ENCODE measurements around the gene CXCR6.

- TF ChIP-seq CTCF (IDR thresholded peaks at IDR 0.05) = no peak
- TF ChIP-seq MXI1 (IDR thresholded peaks at IDR 0.05; ENCODE audit: low read depth, low read length) = no peak
- TF ChIP-seq REST (IDR thresholded peaks at IDR 0.05; ENCODE audit: low read depth, low read length) = no peak
- no peak for TF ChIP-seq TAF1 (IDR thresholded peaks at IDR 0.05; ENCODE audit: borderline replicate concordance, low read depth, low read length)
- no peak for TF ChIP-seq NFIC (IDR thresholded peaks at IDR 0.05; ENCODE audit: borderline replicate concordance)
- TF ChIP-seq FOXM1 (IDR thresholded peaks at IDR 0.05; ENCODE audit: low read depth) = no peak
- TF ChIP-seq GABPA (IDR thresholded peaks at IDR 0.05; ENCODE audit: low read depth) = no peak
- TF ChIP-seq TCF12 (IDR thresholded peaks at IDR 0.05) = no peak
These were observed 11.8 kb upstream of the CXCR6 start for GRCh38 chr3:45931496-45931895.

Data from SK-N-SH (cell line).